Stimulated activated CD8-positive, alpha-beta memory T cell treated with anti-CD3 and anti-CD28 coated beads, Interleukin-7, amount 100 ng/mL, for 4 hours (primary cell): Measurements from ENCODE around the gene TRERF1.

Experiments
- DNase-seq, 2 donors: peaks; one replicate each; pipeline ENCODE4 v3.0.0-alpha.2; 2020; ENCODE audit warnings: low read depth in 2 of 2

TRERF1 gene

GRCh38 chr6:42423244-42423643 lies 28.5 kb downstream of the TRERF1 start:
- no peak for DNase-seq

DNA sequence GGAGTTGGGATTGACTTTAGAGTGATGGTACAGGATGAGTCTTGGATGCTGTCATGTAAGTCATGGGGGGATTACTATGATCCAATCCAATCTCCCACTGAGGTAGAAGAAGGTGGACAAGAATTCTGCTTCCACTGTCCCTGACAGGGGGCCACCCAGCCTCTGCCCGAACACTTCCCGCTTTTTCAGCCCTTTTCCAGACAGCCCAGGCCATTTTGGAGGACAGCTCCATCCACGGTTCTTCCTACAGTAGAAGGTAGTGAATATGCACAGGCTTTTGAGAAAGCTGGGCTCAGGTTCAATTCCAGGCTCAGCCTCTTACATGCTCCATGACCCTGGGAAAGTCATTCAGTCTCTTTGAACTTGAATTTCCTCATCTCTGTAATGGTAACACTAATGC lies 31.0 kb downstream of the TRERF1 start:
- no peak for DNase-seq

DNA sequence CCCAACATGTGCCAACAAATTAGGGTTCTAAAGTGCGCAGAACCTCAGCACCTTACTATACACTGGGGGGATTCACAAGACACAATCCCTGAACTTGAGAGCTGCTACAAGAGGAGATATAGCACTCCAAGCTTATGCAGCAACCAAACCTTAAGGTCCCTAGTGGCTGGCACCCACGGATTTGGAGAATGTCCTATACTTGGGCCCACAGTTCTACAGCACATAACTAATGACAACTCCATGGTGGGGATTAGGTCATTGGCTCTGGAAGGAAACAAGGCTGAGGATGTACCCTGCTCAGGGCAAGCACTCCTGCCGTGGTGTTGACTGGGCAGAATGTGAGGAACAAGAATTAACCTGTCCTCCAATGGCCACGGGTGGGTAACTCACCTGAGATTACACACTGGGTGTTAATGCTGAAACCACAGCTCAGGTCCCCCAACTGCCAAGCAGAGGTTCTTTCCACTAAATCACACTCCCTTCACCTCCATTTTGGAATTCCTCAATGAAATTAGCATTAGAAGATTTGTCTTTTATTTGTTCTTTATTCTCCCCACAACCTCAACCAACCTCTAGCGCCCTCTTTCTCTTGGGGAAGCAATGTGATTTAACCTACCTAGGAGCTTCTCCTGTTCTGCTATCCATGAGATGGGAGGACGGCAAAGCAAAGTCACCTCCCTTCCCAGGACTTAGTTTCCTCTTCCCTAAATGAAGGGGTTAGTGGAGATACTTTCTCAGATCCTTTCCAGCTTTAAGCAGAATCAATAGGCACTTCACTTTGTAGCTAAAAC lies 32.0 kb downstream of the TRERF1 start:
- DNase-seq = no peak

GRCh38 chr6:42418724-42419123 lies 33.0 kb downstream of the TRERF1 start:
- no peak for DNase-seq

DNA sequence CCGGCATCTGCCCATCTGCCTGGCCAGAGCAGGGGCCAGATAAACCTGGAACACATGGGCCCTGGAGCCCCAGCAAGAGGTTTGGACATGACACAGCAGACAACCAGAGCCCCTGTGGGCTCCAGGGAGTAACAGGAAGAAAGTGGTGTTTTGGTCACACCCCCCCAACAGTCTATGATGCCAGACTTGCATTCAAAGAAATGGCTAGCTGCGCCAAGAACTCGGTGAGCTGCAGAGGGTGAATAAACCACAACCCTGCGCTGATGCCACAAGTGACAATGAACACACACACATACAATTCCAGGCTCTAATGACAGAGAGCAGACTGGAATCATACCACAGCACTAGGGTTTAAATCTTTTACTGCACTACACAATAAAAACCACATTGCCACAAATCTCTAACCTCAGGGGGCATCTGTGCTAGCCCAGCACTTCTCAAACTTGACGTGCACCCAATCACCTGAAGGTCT lies 34.0 kb downstream of the TRERF1 start:
- DNase-seq = peak; percentile 63 to 67

GRCh38 chr6:42411406-42411805 lies 40.3 kb downstream of the TRERF1 start:
- DNase-seq = no peak

DNA sequence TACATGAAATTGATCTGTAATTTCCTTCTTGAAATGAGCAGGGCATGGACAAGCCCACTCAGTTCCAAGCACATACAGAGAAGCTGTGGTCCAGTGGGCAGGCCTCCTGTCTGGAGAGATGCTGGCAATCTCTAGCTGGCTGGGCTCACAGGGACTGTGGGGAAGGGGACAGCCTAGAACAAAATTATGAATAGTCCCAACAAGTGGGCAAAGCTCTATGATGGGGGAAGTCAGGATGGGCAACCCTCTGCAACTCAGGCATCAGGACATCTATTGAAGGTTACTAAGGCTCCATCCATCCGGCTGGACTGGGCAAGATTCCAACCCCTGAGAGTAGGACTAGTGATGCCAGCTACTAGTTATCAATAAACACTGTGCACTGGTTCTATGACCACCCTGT lies 40.9 kb downstream of the TRERF1 start:
- DNase-seq = no peak

- no peak for DNase-seq
Measured at GRCh38 chr6:42409581-42409980, 42.1 kb downstream of the TRERF1 start.

GRCh38 chr6:42407379-42407778 lies 44.3 kb downstream of the TRERF1 start:
- DNase-seq = no peak

DNA sequence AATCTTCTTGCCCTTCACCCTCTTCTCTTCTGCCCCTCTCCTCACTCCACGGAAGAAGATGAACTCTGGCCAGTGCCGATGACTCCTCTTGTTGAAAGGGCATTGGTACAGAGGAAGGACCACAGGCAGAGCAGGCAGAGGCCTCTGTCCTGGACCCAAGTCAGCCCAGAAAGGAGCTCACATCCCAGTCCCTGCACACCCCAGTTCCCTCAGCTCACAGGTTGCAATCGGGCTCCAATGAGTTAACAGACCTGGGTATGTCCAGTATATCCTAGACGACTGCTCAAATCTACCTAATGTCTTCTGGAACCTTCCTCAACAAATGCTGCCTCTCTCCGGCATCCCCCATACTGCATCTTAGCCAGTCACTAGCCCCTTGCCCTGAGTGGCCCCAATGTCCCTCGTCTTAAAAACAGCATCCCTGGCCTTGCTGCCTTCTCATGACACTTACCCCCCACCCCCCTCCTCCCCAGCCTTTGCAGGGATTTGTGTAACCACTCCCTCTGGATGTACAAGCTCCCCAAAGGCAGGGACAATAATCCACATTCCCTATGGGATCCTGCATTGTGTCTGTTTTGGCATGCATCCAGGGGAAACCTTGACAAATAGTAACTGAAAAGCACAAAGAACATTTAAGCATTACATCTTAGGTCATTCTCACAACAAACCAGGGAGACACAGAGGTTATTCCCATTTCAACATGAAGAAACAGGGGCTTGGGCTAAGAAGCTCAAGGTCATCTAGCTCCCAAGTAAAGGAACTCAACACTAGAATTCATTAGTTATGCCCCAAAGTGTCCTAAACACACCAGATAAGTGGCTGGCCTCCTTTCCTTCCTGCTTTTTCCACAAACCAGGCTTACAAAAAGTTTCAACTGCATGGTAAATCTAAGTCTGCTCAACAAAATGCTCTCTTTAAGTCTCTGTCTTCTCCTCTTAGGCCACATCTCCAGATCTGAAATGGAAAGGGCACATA lies 45.1 kb downstream of the TRERF1 start:
- DNase-seq = no peak

DNA sequence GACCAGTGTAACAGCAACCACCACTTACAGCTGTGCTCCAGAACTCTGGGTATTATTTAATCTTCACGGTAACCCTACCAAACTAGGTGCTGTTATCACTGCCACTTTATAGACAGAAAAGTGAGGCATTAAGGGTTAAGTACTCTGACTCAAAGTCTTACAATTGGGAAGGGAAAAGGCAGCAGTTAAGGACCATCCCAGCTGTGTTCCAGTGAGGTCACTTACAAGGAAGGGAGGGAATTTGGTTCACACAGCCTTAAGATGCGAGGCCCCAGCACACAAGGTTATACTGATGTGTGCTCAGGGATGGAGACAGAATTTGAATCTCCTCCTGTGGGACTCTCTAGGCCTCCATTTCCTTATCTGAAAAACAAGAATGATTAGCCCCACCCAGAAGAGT lies 46.7 kb downstream of the TRERF1 start:
- DNase-seq = no peak

GRCh38 chr6:42404484-42404883 lies 47.2 kb downstream of the TRERF1 start:
- DNase-seq = peak in 1 of 2 donors; percentile 34

DNA sequence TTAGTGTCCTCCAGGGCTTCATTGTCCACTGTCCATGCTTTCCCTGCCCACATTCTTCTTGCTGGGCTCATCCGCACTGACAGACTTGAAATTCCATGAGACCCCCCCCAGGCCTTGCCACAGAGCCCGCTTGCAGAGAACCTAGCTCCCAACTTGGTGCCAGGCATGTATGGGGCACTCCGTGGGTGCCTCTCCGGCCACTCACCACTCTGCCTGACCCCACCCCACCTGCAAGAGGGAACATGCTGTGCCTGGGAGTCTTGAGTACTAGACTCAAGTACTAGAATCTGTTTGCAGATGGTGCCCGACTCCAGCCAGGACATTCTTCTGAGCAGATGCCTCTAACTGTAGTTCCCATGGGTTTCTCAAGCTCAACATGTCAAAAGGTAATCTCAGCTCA lies 47.9 kb downstream of the TRERF1 start:
- DNase-seq = no peak

GRCh38 chr6:42403421-42403820 lies 48.3 kb downstream of the TRERF1 start:
- DNase-seq = no peak

GRCh38 chr6:42402184-42402583 lies 49.5 kb downstream of the TRERF1 start:
- peak; percentile 49 to 51 for DNase-seq

GRCh38 chr6:42401613-42401951 lies 50.1 kb downstream of the TRERF1 start:
- DNase-seq = no peak

- DNase-seq = no peak
Measured at GRCh38 chr6:42400886-42401612, 50.7 kb downstream of the TRERF1 start.

DNA sequence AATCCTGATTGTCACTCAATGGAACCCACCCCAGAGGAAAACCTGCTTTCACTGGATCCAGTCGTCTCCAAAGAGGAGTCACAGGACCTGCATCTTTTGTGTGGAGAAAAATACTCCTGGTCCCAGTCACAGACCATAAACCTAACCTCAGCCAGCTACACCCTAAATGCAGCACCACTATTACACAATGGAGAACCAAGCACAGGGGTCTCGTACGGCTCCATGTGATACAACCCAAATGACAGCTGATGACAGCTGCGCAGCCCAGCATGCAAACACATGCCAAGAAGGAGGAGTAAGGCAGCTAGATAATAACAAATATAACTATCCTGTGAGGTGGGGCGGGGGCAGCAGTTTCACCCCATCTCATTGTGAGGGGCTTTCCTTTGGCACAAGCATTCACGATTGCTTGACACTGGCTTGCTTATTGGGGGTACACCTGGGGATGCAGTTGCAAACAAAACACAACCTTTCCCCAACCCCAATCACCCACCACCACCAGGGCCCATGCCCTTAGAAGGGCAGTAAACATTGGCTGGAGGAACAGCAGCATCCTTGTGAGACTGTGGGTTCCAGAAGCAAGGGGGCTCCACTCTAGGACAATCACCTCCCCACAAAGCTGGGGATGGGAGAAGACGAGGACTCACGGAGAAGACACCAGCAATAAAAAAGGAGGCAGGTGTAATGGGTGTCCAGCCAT lies 51.5 kb downstream of the TRERF1 start:
- no peak for DNase-seq

DNA sequence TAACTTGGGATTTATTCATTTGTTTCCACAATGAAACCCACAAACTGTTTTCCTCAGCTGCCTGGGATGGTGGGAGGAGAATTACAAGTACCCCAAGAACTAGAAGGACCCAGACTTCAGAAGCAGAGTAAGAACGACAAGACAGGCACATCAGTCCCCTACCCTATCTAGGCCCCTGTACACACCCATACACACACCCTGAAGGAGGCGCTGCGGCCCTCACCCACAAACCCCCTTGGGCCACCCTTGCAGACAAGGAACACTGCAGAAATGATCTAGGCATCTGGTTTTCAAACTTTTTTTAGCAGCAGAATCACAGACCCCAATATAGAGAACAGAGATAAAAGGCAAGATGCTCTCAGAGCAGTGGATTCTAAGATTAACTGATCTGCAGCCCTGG lies 55.0 kb downstream of the TRERF1 start:
- no peak for DNase-seq

DNA sequence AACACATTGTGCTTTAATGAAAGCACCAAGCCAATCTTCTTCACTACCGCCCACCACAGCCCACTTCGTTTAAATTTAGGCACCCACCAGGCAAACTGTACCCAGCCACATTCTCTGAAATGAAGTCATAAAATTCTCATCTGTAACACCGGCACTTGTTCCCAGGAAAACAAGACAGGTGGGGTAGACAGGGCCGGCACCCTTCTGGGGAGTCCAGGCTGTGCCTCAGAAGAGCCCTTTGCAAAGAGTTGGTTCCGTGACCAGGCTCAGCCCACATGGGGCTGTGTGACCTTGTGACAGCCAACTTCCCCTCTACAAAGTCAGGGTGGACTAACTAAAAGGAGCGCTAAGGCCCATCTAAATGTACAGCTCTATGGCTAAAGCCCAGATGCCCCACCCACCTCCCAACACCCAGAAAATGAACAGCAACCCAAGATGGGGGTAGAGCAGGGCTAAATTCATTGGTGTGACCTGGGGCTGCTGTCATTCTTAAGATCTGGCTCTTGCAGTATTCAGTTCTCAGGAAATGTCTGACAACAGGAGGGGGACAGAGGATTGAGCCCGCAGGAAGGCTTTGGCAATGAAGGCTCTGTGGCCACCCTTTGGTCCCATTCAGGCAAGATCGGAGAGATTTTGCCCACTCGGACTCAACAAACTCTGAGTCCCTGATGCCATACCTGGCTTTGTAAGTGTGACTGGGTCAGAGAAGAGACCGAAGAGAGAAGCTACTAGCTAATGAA lies 56.7 kb downstream of the TRERF1 start:
- peak in 1 of 2 donors; percentile 36 for DNase-seq

- no peak for DNase-seq
Measured at GRCh38 chr6:42394151-42394550, 57.6 kb downstream of the TRERF1 start.
